Ovary (tissue), 3 donors: ENCODE results near the gene PCSK2.

Source experiments
- EP300 ChIP-seq: sonication (generic); formaldehyde crosslinking; IDR thresholded peaks from one replicate; pipeline ENCODE4 v1.6.1; 2017; ENCODE audit warnings: antibody characterized with exemption
- POLR2A ChIP-seq: fragments of 450-650 bp; IDR thresholded peaks from one replicate; pipeline ENCODE4 v1.6.1; 2017; ENCODE audit warnings: antibody characterized with exemption, mild to moderate bottlenecking, moderate library complexity
- TF ChIP-seq, protein P1 (sequence below), 3 donors: fragments of 450-650 bp in 2 of 3; fragments of 200-600 bp in 1 of 3; IDR thresholded peaks; one replicate each; pipeline versions ENCODE4 v1.5.1 to v1.8.0; 2016 to 2022; ENCODE audit warnings: antibody characterized with exemption in 3 of 3, mild to moderate bottlenecking in 1 of 3
- donor health status: DM: no; HTN: no; CAD: no.

DNA sequence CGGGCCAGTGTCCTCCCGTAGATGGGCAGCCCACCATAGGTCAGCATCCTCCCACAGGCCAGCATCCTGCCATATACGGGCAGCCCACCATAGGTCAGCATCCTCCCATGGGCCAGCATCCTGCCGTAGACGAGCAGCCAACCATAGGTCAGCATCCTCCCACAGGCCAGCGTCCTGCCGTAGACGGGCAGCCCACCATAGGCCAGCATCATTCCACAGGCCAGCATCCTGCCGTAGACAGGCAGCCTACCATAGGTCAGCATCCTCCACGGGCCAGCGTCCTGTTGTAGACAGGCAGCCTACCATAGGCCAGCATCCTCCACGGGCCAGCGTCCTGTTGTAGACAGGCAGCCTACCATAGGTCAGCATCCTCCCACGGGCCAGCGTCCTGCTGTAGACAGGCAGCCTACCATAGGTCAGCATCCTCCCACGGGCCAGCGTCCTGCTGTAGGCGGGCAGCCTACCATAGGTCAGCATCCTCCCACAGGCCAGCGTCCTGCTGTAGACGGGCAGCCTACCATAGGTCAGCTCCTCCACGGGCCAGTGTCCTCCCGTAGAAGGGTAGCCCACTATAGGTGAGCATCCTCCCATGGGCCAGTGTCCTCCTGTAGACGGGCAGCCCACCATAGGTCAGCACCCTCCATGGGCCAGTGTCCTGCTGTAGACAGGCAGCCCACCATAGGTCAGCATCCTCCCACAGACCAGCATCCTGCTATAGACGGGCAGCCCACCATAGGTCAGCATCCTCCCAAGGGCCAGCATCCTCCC lies 241.4 kb downstream of the PCSK2 start:
- TF ChIP-seq, protein P1, sequence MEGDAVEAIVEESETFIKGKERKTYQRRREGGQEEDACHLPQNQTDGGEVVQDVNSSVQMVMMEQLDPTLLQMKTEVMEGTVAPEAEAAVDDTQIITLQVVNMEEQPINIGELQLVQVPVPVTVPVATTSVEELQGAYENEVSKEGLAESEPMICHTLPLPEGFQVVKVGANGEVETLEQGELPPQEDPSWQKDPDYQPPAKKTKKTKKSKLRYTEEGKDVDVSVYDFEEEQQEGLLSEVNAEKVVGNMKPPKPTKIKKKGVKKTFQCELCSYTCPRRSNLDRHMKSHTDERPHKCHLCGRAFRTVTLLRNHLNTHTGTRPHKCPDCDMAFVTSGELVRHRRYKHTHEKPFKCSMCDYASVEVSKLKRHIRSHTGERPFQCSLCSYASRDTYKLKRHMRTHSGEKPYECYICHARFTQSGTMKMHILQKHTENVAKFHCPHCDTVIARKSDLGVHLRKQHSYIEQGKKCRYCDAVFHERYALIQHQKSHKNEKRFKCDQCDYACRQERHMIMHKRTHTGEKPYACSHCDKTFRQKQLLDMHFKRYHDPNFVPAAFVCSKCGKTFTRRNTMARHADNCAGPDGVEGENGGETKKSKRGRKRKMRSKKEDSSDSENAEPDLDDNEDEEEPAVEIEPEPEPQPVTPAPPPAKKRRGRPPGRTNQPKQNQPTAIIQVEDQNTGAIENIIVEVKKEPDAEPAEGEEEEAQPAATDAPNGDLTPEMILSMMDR (IDR thresholded peaks at IDR 0.05): no peak
- TF ChIP-seq EP300 (no peak), POLR2A (no peak)
